Pons (tissue), 1 donor: ENCODE measurements around the gene TNFRSF11A.

Experiments
- DNase-seq: peaks from one replicate; pipeline ENCODE4 v3.0.0-alpha.2; 2016; ENCODE audit warnings: low spot score

The TNFRSF11A gene

GRCh38 chr18:62325806-62326645 lies 916 bp downstream of the TNFRSF11A start:
- DNase-seq: no peak

GRCh38 chr18:62326646-62327348 lies 1.7 kb downstream of the TNFRSF11A start:
- DNase-seq: no peak

- no peak for DNase-seq
Measured at GRCh38 chr18:62327977-62328376, 2.9 kb downstream of the TNFRSF11A start.

GRCh38 chr18:62328586-62329525 lies 3.7 kb downstream of the TNFRSF11A start:
- no peak for DNase-seq

- DNase-seq: no peak
Measured at GRCh38 chr18:62329691-62330454, 4.8 kb downstream of the TNFRSF11A start.

GRCh38 chr18:62330650-62331049 lies 5.5 kb downstream of the TNFRSF11A start:
- no peak for DNase-seq

GRCh38 chr18:62331581-62332356 lies 6.7 kb downstream of the TNFRSF11A start:
- DNase-seq: peak; percentile 54

GRCh38 chr18:62332431-62332830 lies 7.3 kb downstream of the TNFRSF11A start:
- no peak for DNase-seq

GRCh38 chr18:62332964-62333695 lies 8.0 kb downstream of the TNFRSF11A start:
- no peak for DNase-seq

GRCh38 chr18:62334120-62334519 lies 9.0 kb downstream of the TNFRSF11A start:
- DNase-seq: no peak

GRCh38 chr18:62335494-62335893 lies 10.4 kb downstream of the TNFRSF11A start:
- DNase-seq: no peak

GRCh38 chr18:62336618-62337017 lies 11.5 kb downstream of the TNFRSF11A start:
- DNase-seq: no peak

GRCh38 chr18:62337336-62337735 lies 12.2 kb downstream of the TNFRSF11A start:
- no peak for DNase-seq

GRCh38 chr18:62338446-62339105 lies 13.5 kb downstream of the TNFRSF11A start:
- DNase-seq: no peak

- no peak for DNase-seq
Measured at GRCh38 chr18:62339106-62339988, 14.2 kb downstream of the TNFRSF11A start.

GRCh38 chr18:62340996-62341395 lies 15.9 kb downstream of the TNFRSF11A start:
- DNase-seq: no peak

- DNase-seq: no peak
Measured at GRCh38 chr18:62341473-62341872, 16.4 kb downstream of the TNFRSF11A start.

GRCh38 chr18:62342884-62343283 lies 17.8 kb downstream of the TNFRSF11A start:
- no peak for DNase-seq
